ENCODE measurements around the gene CNGB1. TPM values are rescaled to one million over a fixed set of nuclear protein-coding genes. Genes with fewer than 3 reads are reported as not detected.

The CNGB1 gene
- total and polyA plus RNA-seq, 2 of the 13 experiments (the other 11 are each of a cell fraction or from before 2014, with no cell fraction given) = 0.02 to 0.15 TPM

DNA sequence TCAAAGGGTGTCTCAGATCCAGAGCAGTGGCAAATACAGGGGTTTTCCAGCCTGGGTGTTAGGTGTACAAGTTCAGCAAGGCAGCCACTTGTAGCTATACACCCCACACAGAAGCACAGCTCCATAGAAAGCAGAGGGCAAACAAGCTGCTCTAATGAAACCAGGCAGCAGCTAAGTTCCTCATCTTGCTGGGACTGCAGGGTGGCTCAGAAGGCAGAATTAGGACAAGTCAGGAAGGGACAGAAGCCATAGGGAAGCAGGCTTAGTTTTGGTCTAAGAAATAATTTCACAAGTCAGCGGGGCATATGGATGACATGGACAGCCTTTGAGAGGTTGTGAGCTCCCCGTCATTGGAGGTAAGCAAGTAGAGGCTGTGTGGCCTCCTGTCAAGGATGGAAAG, 23.7 kb downstream of the CNGB1 start (continued):
- TF ChIP-seq DPF2 (CRISPR knock-in tag; IDR thresholded peaks at IDR 0.05; ENCODE audit: borderline replicate concordance, low read depth) (no peak), ZNF558 (CRISPR knock-in tag; IDR thresholded peaks at IDR 0.05; ENCODE audit: borderline replicate concordance) (no peak), ISL2 (CRISPR knock-in tag; IDR thresholded peaks at IDR 0.05) (no peak), HOXA7 (CRISPR knock-in tag; IDR thresholded peaks at IDR 0.05) (no peak)
- TF ChIP-seq, protein P1, sequence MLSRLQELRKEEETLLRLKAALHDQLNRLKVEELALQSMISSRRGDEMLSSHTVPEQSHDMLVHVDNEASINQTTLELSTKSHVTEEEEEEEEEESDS (CRISPR knock-in tag; IDR thresholded peaks at IDR 0.05; ENCODE audit: borderline replicate concordance) = no peak

DNA sequence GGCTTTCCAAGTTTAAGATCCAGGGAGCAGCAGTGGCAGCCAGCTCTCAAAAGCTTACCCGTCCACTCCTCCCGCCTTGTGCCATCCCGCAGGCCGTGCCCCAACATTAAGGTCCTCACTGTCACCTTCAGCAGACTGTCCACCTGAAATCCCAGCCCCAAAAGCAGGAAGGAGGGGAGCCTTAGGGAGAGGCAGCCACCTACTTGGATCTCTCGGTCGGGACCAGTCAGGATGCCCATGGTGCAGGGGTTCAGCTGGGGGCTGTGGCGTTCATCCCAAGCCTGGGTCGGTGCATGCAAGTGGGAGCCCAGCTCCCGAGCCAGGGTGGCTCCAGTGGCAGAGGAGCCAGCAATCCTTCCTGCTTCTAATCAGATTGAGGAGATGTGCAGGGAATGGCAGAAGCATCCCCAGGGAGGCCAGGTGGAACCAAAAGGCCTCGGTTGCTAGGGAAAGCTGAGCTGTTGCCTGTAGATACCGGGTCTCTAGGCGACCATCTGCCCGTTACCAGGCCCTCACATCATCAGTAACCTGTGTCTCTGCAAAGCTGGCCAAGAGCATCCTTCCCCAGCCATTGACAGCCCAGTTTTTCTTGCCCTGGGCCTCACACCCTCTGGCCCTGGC, 24.6 kb downstream of the CNGB1 start:
- H3K27me3 ChIP-seq (ENCODE audit: control insufficient read depth in 1 of 2, insufficient read depth in 2 of 2, low read length in 2 of 2) = peaks cover 0 to 10% of the 10 kb centered on the region in 2 experiments; a peak in 2 of 5 replicates
- ATAC-seq = no peak; the same call in 1 of the 3 replicates
- intact Hi-C loops (cut with micrococcal nuclease; ENCODE audit: unreplicated experiment) (no loop called here), in situ Hi-C loops (cut with HindIII; ENCODE audit: extremely low pct_ligation_motif_present, low pct_unique_long_range_greater_than_20kb) (no loop called here)
- WGBS (ENCODE audit: low lambda C conversion rate) = 72% methylated on average over 7 of the region's 13 CpGs
- H3K27ac ChIP-seq (ENCODE audit: extremely low read length, insufficient read depth, low read length) = no peak overlapping the region
- ChIA-PET POLR2A (no interaction called here), CTCF (ENCODE audit: low intra/inter-chr PET ratio, low total read pairs) (no interaction called here)
- no peak overlapping the region for H3K4me3 ChIP-seq (replicated peaks in 1 of 3; ENCODE audit: insufficient read depth in 1 of 3, low read depth in 2 of 3, low read length in 3 of 3)
- H3K4me2 ChIP-seq (ENCODE audit: low read depth, low read length) = no peak overlapping the region
- no peak overlapping the region for H2AFZ ChIP-seq (ENCODE audit: low read length)
- no peaks in the 10 kb centered on the region for H3K36me3 ChIP-seq (replicated peaks in 1 of 2; ENCODE audit: control insufficient read depth in 1 of 2, insufficient read depth in 2 of 2, low read length in 2 of 2)
- no TSS peak for BruUV-seq (replicated peaks)
- H3K9ac ChIP-seq (ENCODE audit: insufficient read depth, low read depth, low read length) = no peak overlapping the region
- TF ChIP-seq RFX1 (IDR thresholded peaks at IDR 0.05) (peak; percentile 37; the same call in 1 of the 2 replicates), ZNF879 (CRISPR knock-in tag; IDR thresholded peaks at IDR 0.05) (no peak)
- H3K4me1 ChIP-seq (ENCODE audit: insufficient read depth, low read length) = no peaks in the 10 kb centered on the region
- FAIRE-seq = no peak
- peaks cover 4% of the 10 kb centered on the region; the same call in 1 of the 2 replicates for H4K20me1 ChIP-seq (ENCODE audit: insufficient read depth, low read length)
- no peaks in the 10 kb centered on the region for H3K9me3 ChIP-seq (ENCODE audit: low read length)
- no peaks in the 10 kb centered on the region for H3K79me2 ChIP-seq (ENCODE audit: insufficient read depth, low read length)
- no peak for DNase-seq (ENCODE audit: low spot score)

DNA sequence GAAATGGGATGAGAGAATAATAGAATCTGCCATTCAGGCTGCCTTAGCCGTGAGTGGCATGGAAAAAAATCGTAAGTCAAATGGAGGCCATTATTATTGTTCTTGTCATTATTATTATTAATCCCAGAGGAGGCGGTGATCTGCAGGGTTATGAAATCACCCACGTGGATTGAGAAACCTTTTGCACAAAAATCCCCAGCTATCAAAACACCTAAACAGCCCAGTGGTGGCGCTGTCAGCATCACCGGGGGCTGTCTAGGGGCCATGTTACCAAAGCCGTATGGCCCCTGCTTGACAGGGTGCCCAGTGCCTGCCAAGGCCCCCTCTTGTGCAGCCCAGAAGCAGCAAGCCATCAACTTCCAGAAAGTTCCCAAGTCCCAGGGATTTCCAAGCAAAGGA, 25.2 kb downstream of the CNGB1 start:
- H3K9me3 ChIP-seq (ENCODE audit: low read length) = no peaks in the 10 kb centered on the region
- ATAC-seq (peak; percentile 55), FAIRE-seq (no peak), DNase-seq (ENCODE audit: low spot score) (peak; percentile 23)
- CTCF ChIA-PET (ENCODE audit: low intra/inter-chr PET ratio, low total read pairs) = no interaction called here
- BruUV-seq (replicated peaks) = no TSS peak
- H3K4me3 ChIP-seq (replicated peaks in 1 of 3; ENCODE audit: insufficient read depth in 1 of 3, low read depth in 2 of 3, low read length in 3 of 3) = no peak overlapping the region
- peaks cover 4% of the 10 kb centered on the region; the same call in 1 of the 2 replicates for H4K20me1 ChIP-seq (ENCODE audit: insufficient read depth, low read length)
- POLR2A ChIA-PET = no interaction called here
- H3K4me2 ChIP-seq (ENCODE audit: low read depth, low read length) = no peak overlapping the region
- intact Hi-C loops (cut with micrococcal nuclease; ENCODE audit: unreplicated experiment) = no loop called here
- 5% methylated on average over 6 of the region's 7 CpGs for WGBS (ENCODE audit: low lambda C conversion rate)
- in situ Hi-C loops (cut with HindIII; ENCODE audit: extremely low pct_ligation_motif_present, low pct_unique_long_range_greater_than_20kb) = no loop called here
- H3K36me3 ChIP-seq (replicated peaks in 1 of 2; ENCODE audit: control insufficient read depth in 1 of 2, insufficient read depth in 2 of 2, low read length in 2 of 2) = no peaks in the 10 kb centered on the region
- H3K79me2 ChIP-seq (ENCODE audit: insufficient read depth, low read length) = no peaks in the 10 kb centered on the region
- no peaks in the 10 kb centered on the region for H3K4me1 ChIP-seq (ENCODE audit: insufficient read depth, low read length)
- peaks cover 0 to 15% of the 10 kb centered on the region in 2 experiments; a peak in 3 of 5 replicates for H3K27me3 ChIP-seq (ENCODE audit: control insufficient read depth in 1 of 2, insufficient read depth in 2 of 2, low read length in 2 of 2)
- H2AFZ ChIP-seq (ENCODE audit: low read length) = no peak overlapping the region
- no peak overlapping the region for H3K9ac ChIP-seq (ENCODE audit: insufficient read depth, low read depth, low read length)
- no peak overlapping the region for H3K27ac ChIP-seq (ENCODE audit: extremely low read length, insufficient read depth, low read length)
- TF ChIP-seq CEBPG (CRISPR knock-in tag; IDR thresholded peaks at IDR 0.05) = peak; percentile 63
- no peak for TF ChIP-seq SRSF1 (optimal IDR thresholded peaks at IDR 0.05; ENCODE audit: low read depth, low read length)
- TF ChIP-seq, protein P2, sequence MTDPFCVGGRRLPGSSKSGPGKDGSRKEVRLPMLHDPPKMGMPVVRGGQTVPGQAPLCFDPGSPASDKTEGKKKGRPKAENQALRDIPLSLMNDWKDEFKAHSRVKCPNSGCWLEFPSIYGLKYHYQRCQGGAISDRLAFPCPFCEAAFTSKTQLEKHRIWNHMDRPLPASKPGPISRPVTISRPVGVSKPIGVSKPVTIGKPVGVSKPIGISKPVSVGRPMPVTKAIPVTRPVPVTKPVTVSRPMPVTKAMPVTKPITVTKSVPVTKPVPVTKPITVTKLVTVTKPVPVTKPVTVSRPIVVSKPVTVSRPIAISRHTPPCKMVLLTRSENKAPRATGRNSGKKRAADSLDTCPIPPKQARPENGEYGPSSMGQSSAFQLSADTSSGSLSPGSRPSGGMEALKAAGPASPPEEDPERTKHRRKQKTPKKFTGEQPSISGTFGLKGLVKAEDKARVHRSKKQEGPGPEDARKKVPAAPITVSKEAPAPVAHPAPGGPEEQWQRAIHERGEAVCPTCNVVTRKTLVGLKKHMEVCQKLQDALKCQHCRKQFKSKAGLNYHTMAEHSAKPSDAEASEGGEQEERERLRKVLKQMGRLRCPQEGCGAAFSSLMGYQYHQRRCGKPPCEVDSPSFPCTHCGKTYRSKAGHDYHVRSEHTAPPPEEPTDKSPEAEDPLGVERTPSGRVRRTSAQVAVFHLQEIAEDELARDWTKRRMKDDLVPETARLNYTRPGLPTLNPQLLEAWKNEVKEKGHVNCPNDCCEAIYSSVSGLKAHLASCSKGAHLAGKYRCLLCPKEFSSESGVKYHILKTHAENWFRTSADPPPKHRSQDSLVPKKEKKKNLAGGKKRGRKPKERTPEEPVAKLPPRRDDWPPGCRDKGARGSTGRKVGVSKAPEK (CRISPR knock-in tag; IDR thresholded peaks at IDR 0.05; ENCODE audit: borderline replicate concordance) = no peak
- TF ChIP-seq ISX (CRISPR knock-in tag; conservative IDR thresholded peaks at IDR 0.05) = no peak
- TF ChIP-seq ZNF343 (CRISPR knock-in tag; IDR thresholded peaks at IDR 0.05) = no peak
- no peak for TF ChIP-seq SOX6 (IDR thresholded peaks at IDR 0.05)
- TF ChIP-seq SOX6 (CRISPR knock-in tag; IDR thresholded peaks at IDR 0.05) = no peak

Measured in HepG2 (cell line).